Measurements from ENCODE around the gene UST. TPM values are rescaled to one million over a fixed set of nuclear protein-coding genes. Genes with fewer than 3 reads are reported as not detected.

UST gene
- total and polyA plus RNA-seq, 9 of the 15 experiments (the other 6 are each of a cell fraction or from before 2014, with no cell fraction given), result 0.04 to 0.10 TPM; not detected in 7

DNA sequence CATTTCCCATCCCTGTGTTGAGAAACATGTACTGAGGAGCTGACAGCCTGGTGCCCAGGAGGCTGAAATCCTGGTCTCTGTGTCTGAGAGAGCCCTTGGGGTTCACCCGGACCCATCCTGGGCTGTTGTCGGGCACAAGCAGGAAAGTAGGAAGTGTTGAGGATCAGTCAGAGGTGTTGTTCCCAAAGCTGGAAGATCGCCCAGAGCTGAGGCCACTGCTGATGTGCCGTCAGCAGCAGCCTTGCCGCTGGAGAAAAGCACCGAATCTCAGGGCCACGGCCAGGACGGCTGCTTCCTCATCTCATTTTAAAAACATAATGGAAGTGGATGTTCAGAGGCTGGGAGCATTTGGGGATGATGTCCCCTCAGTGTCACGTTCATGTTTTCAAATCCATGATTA is 218.5 kb downstream of the UST start:
- DNase-seq (ENCODE audit: extremely low read depth in 1 of 4, low spot score in 3 of 4) (no peak), ATAC-seq (no peak), FAIRE-seq (no peak)
- H3K4me1 ChIP-seq (replicated peaks in 1 of 2; ENCODE audit: control insufficient read depth in 2 of 2, insufficient read depth in 2 of 2, low read length in 2 of 2), result no peaks in the 10 kb centered on the region
- intact Hi-C loops (cut with micrococcal nuclease), result no loop called here
- no peaks in the 10 kb centered on the region for H4K20me1 ChIP-seq (replicated peaks; ENCODE audit: control insufficient read depth, insufficient read depth, low read length)
- no peak overlapping the region for H3K9ac ChIP-seq (ENCODE audit: insufficient read depth in 1 of 2, low read depth in 2 of 2, low read length in 2 of 2)
- ChIA-PET CTCF (ENCODE audit: low intra/inter-chr PET ratio) (no interaction called here), POLR2A (no interaction called here)
- 2% methylated on average over 9 of the region's 9 CpGs for WGBS (ENCODE audit: insufficient coverage, low coverage, missing lambda C conversion rate)
- H2AFZ ChIP-seq (ENCODE audit: low read depth, low read length), result no peak overlapping the region
- no peaks in the 10 kb centered on the region for H3K9me3 ChIP-seq (replicated peaks; ENCODE audit: control insufficient read depth, insufficient read depth, low read depth, low read length)
- H3K9me1 ChIP-seq (ENCODE audit: control insufficient read depth, insufficient read depth, low read length), result no peaks in the 10 kb centered on the region
- peaks cover 37 to 44% of the 10 kb centered on the region in 2 experiments for H3K27me3 ChIP-seq (ENCODE audit: control insufficient read depth in 2 of 2, insufficient read depth in 2 of 2, low read length in 2 of 2)
- no peak overlapping the region for H3K4me3 ChIP-seq
- no TSS peak for BruUV-seq (replicated peaks)
- H3K36me3 ChIP-seq (ENCODE audit: control insufficient read depth, insufficient read depth, low read length), result no peaks in the 10 kb centered on the region
- in situ Hi-C loops (cut with MboI), result no loop called here
- H3K79me2 ChIP-seq (ENCODE audit: control insufficient read depth, insufficient read depth, low read length), result no peaks in the 10 kb centered on the region
- H3K4me2 ChIP-seq (ENCODE audit: insufficient read depth, low read length), result no peak overlapping the region
- H3K27ac ChIP-seq (ENCODE audit: extremely low read depth, low read depth, low read length), result no peak overlapping the region
- no peak for TF ChIP-seq CBX5 (IDR thresholded peaks at IDR 0.05; ENCODE audit: borderline replicate concordance, low read depth)
- TF ChIP-seq ILK (tag; IDR thresholded peaks at IDR 0.05; ENCODE audit: borderline replicate concordance, low read depth), result no peak
- TF ChIP-seq TAF7 (tag; IDR thresholded peaks at IDR 0.05), result no peak
- TF ChIP-seq RBM25 (IDR thresholded peaks at IDR 0.05; ENCODE audit: low read depth, low read length, severe bottlenecking), result no peak
- TF ChIP-seq CEBPG (CRISPR knock-in tag; IDR thresholded peaks at IDR 0.05), result no peak
- no peak for TF ChIP-seq CEBPG (tag; conservative IDR thresholded peaks at IDR 0.05 in 1 of 2, IDR thresholded peaks at IDR 0.05 in 1 of 2)
- no peak for TF ChIP-seq NCOR1 (IDR thresholded peaks at IDR 0.05)
- no peak for TF ChIP-seq ZNF695 (CRISPR knock-in tag; IDR thresholded peaks at IDR 0.05)
- no peak for TF ChIP-seq NR2F6 (CRISPR knock-in tag; IDR thresholded peaks at IDR 0.05)
- TF ChIP-seq ZNF311 (CRISPR knock-in tag; IDR thresholded peaks at IDR 0.05), result no peak
- no peak for TF ChIP-seq ZNF696 (CRISPR knock-in tag; conservative IDR thresholded peaks at IDR 0.05)
- TF ChIP-seq, protein P1, sequence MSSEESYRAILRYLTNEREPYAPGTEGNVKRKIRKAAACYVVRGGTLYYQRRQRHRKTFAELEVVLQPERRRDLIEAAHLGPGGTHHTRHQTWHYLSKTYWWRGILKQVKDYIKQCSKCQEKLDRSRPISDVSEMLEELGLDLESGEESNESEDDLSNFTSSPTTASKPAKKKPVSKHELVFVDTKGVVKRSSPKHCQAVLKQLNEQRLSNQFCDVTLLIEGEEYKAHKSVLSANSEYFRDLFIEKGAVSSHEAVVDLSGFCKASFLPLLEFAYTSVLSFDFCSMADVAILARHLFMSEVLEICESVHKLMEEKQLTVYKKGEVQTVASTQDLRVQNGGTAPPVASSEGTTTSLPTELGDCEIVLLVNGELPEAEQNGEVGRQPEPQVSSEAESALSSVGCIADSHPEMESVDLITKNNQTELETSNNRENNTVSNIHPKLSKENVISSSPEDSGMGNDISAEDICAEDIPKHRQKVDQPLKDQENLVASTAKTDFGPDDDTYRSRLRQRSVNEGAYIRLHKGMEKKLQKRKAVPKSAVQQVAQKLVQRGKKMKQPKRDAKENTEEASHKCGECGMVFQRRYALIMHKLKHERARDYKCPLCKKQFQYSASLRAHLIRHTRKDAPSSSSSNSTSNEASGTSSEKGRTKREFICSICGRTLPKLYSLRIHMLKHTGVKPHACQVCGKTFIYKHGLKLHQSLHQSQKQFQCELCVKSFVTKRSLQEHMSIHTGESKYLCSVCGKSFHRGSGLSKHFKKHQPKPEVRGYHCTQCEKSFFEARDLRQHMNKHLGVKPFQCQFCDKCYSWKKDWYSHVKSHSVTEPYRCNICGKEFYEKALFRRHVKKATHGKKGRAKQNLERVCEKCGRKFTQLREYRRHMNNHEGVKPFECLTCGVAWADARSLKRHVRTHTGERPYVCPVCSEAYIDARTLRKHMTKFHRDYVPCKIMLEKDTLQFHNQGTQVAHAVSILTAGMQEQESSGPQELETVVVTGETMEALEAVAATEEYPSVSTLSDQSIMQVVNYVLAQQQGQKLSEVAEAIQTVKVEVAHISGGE (CRISPR knock-in tag; IDR thresholded peaks at IDR 0.05), result no peak
- no peak for TF ChIP-seq ERF (CRISPR knock-in tag; IDR thresholded peaks at IDR 0.05)
- TF ChIP-seq SNIP1 (IDR thresholded peaks at IDR 0.05; ENCODE audit: low read depth), result no peak
- no peak for TF ChIP-seq ZEB2 (IDR thresholded peaks at IDR 0.05)
- TF ChIP-seq, protein P2, sequence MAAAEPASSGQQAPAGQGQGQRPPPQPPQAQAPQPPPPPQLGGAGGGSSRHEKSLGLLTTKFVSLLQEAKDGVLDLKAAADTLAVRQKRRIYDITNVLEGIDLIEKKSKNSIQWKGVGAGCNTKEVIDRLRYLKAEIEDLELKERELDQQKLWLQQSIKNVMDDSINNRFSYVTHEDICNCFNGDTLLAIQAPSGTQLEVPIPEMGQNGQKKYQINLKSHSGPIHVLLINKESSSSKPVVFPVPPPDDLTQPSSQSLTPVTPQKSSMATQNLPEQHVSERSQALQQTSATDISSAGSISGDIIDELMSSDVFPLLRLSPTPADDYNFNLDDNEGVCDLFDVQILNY (CRISPR knock-in tag; IDR thresholded peaks at IDR 0.05), result no peak
- TF ChIP-seq, protein P3, sequence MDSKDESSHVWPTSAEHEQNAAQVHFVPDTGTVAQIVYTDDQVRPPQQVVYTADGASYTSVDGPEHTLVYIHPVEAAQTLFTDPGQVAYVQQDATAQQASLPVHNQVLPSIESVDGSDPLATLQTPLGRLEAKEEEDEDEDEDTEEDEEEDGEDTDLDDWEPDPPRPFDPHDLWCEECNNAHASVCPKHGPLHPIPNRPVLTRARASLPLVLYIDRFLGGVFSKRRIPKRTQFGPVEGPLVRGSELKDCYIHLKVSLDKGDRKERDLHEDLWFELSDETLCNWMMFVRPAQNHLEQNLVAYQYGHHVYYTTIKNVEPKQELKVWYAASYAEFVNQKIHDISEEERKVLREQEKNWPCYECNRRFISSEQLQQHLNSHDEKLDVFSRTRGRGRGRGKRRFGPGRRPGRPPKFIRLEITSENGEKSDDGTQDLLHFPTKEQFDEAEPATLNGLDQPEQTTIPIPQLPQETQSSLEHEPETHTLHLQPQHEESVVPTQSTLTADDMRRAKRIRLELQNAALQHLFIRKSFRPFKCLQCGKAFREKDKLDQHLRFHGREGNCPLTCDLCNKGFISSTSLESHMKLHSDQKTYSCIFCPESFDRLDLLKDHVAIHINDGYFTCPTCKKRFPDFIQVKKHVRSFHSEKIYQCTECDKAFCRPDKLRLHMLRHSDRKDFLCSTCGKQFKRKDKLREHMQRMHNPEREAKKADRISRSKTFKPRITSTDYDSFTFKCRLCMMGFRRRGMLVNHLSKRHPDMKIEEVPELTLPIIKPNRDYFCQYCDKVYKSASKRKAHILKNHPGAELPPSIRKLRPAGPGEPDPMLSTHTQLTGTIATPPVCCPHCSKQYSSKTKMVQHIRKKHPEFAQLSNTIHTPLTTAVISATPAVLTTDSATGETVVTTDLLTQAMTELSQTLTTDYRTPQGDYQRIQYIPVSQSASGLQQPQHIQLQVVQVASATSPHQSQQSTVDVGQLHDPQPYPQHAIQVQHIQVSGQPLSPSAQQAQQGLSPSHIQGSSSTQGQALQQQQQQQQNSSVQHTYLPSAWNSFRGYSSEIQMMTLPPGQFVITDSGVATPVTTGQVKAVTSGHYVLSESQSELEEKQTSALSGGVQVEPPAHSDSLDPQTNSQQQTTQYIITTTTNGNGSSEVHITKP (IDR thresholded peaks at IDR 0.05; ENCODE audit: partially characterized antibody), result no peak
